Inflammatory macrophage (primary cell): ENCODE data around the gene GGA3.
"Not testable (repeated sequence)": the region's sequence is repeated elsewhere in the genome, so short reads cannot be mapped to it uniquely, and the experiment has no call there.

Experiments
- DNase-seq, 2 donors: peaks; one replicate each; pipeline ENCODE4 v3.0.0-alpha.2; 2020 to 2022

The GGA3 gene

GRCh38 chr17:75209061-75209460 lies 52.3 kb downstream of the GGA3 start:
- DNase-seq: no peak

- no peak for DNase-seq
These were observed 53.2 kb downstream of the GGA3 start for GRCh38 chr17:75208161-75208560.

GRCh38 chr17:75207760-75208159 lies 53.6 kb downstream of the GGA3 start:
- DNase-seq: no peak

GRCh38 chr17:75207050-75207407 lies 54.4 kb downstream of the GGA3 start:
- not testable (repeated sequence) for DNase-seq

GRCh38 chr17:75205793-75206163 lies 55.6 kb downstream of the GGA3 start:
- no peak for DNase-seq

- peak; percentile 92 to 93 for DNase-seq
These were observed 56.2 kb downstream of the GGA3 start, which contains the start of gene NUP85 for GRCh38 chr17:75205037-75205792. NUP85 (plus strand) TSS chr17:75205679; CDS start chr17:75205762, 83 bp downstream.

- DNase-seq: no peak
These were observed 61.4 kb downstream of the GGA3 start for GRCh38 chr17:75199886-75200618.

- DNase-seq: no peak
These were observed 66.5 kb downstream of the GGA3 start for GRCh38 chr17:75194879-75195278.

- DNase-seq: peak; percentile 20 to 38
These were observed 69.8 kb downstream of the GGA3 start for GRCh38 chr17:75191584-75191983.

- DNase-seq: no peak
These were observed 72.8 kb downstream of the GGA3 start for GRCh38 chr17:75188614-75189013.
